T follicular helper cell (primary cell): ENCODE measurements around the gene ATP11A.
"Not testable (repeated sequence)": the region's sequence is repeated elsewhere in the genome, so short reads cannot be mapped to it uniquely, and the experiment has no call there.

Experiments used
- DNase-seq: peaks from one replicate; pipeline ENCODE4 v3.0.0-alpha.2; 2020; ENCODE audit warnings: low read depth

Gene ATP11A

GRCh38 chr13:112880221-112880641 lies 190.4 kb downstream of the ATP11A start:
- no peak for DNase-seq

GRCh38 chr13:112880976-112881540 lies 191.2 kb downstream of the ATP11A start:
- no peak for DNase-seq

- no peak for DNase-seq
Measured at GRCh38 chr13:112881656-112882554, 192.1 kb downstream of the ATP11A start.

GRCh38 chr13:112882555-112883024 lies 192.8 kb downstream of the ATP11A start:
- DNase-seq: no peak

- DNase-seq: no peak
Measured at GRCh38 chr13:112883241-112883945, 193.6 kb downstream of the ATP11A start.

- DNase-seq: not testable (repeated sequence)
Measured at GRCh38 chr13:112884700-112885099, 194.9 kb downstream of the ATP11A start.

- no peak for DNase-seq
Measured at GRCh38 chr13:112885242-112885781, 195.5 kb downstream of the ATP11A start.

GRCh38 chr13:112885782-112886268 lies 196.0 kb downstream of the ATP11A start:
- no peak for DNase-seq

GRCh38 chr13:112887151-112887550 lies 197.3 kb downstream of the ATP11A start:
- DNase-seq: no peak

GRCh38 chr13:112887557-112887991 lies 197.7 kb downstream of the ATP11A start:
- no peak for DNase-seq

GRCh38 chr13:112888238-112889111 lies 198.6 kb downstream of the ATP11A start:
- DNase-seq: no peak

- no peak for DNase-seq
Measured at GRCh38 chr13:112889351-112890290, 199.8 kb downstream of the ATP11A start.

- DNase-seq: no peak
Measured at GRCh38 chr13:112890316-112891145, 200.7 kb downstream of the ATP11A start.

- DNase-seq: no peak
Measured at GRCh38 chr13:112891477-112892401, 201.9 kb downstream of the ATP11A start.

GRCh38 chr13:112892426-112893206 lies 202.8 kb downstream of the ATP11A start:
- DNase-seq: no peak

- DNase-seq: no peak
Measured at GRCh38 chr13:112893207-112893569, 203.3 kb downstream of the ATP11A start.
